Measurements from ENCODE around the gene ZNF135. TPM values are rescaled to one million over a fixed set of nuclear protein-coding genes. Genes with fewer than 3 reads are reported as not detected.

The ZNF135 gene
- total and polyA plus RNA-seq, 2 of the 13 experiments (the other 11 are each of a cell fraction or from before 2014, with no cell fraction given): not detected

- TF ChIP-seq ATF2 (CRISPR knock-in tag; IDR thresholded peaks at IDR 0.05) (peak; percentile 59; the same call in 1 of the 2 replicates), ZFX (CRISPR knock-in tag; IDR thresholded peaks at IDR 0.05; ENCODE audit: low read depth) (peak; percentile 56; the same call in 1 of the 2 replicates), NR1H2 (CRISPR knock-in tag; IDR thresholded peaks at IDR 0.05; ENCODE audit: borderline replicate concordance, low read depth) (no peak), SIX4 (CRISPR knock-in tag; IDR thresholded peaks at IDR 0.05) (no peak), TFAP4 (IDR thresholded peaks at IDR 0.05; ENCODE audit: borderline replicate concordance, low read depth) (peak; percentile 44; the same call in 1 of the 2 replicates), AFF4 (CRISPR knock-in tag; IDR thresholded peaks at IDR 0.05) (no peak), ARID3A (IDR thresholded peaks at IDR 0.05; ENCODE audit: low read depth, low read length) (no peak), HDAC2 (CRISPR knock-in tag; IDR thresholded peaks at IDR 0.05) (0 out of 2 replicates have a peak, but pooled peaks have one; percentile 13), SETDB1 (CRISPR knock-in tag; IDR thresholded peaks at IDR 0.05; ENCODE audit: borderline replicate concordance) (no peak), PAF1 (CRISPR knock-in tag; IDR thresholded peaks at IDR 0.05) (no peak), TAF15 (IDR thresholded peaks at IDR 0.05; ENCODE audit: low read depth, low read length, poor library complexity, severe bottlenecking) (no peak), SP5 (CRISPR knock-in tag; IDR thresholded peaks at IDR 0.05; ENCODE audit: borderline replicate concordance, low read depth) (peak; percentile 82; the same call in 1 of the 2 replicates), ZNF276 (CRISPR knock-in tag; IDR thresholded peaks at IDR 0.05; ENCODE audit: low read depth) (no peak), ZNF501 (CRISPR knock-in tag; IDR thresholded peaks at IDR 0.05) (no peak), E2F5 (CRISPR knock-in tag; conservative IDR thresholded peaks at IDR 0.05) (no peak), ZBTB7B (CRISPR knock-in tag; IDR thresholded peaks at IDR 0.05) (peak; percentile 39; the same call in 1 of the 2 replicates)
Measured at GRCh38 chr19:58038688-58039204, 20.3 kb upstream of the ZNF135 start (continued).

All from HepG2 (cell line).